Measurements from ENCODE around the gene SEMA3D. TPM values are rescaled to one million over a fixed set of nuclear protein-coding genes. Genes with fewer than 3 reads are reported as not detected.

The SEMA3D gene
- total RNA-seq, 1 experiment from 2014 or later: 1.4 TPM

- TF ChIP-seq ZBTB33 (IDR thresholded peaks at IDR 0.05; ENCODE audit: extremely low read depth, insufficient replicate concordance, low read length) (no peak), ZNF274 (IDR thresholded peaks at IDR 0.05; ENCODE audit: low read depth, low read length) (no peak)
These were observed 53.3 kb downstream of the SEMA3D start (continued) for GRCh38 chr7:85133560-85133959.

GRCh38 chr7:85133006-85133405 lies 53.9 kb downstream of the SEMA3D start:
- intact Hi-C loops (cut with micrococcal nuclease): no loop called here
- Histone ChIP-seq H3K4me3 (replicated peaks in 1 of 2; ENCODE audit: low read depth in 1 of 2, low read length in 2 of 2) (no peak overlapping the region), H2AFZ (ENCODE audit: low read depth, low read length, poor library complexity, severe bottlenecking) (no peak overlapping the region), H3K36me3 (ENCODE audit: control insufficient read depth in 1 of 2, insufficient read depth in 2 of 2, low read length in 2 of 2) (no peaks in the 10 kb centered on the region), H3K4me1 (ENCODE audit: control insufficient read depth in 1 of 2, insufficient read depth in 2 of 2, low read length in 2 of 2) (no peaks in the 10 kb centered on the region), H4K20me1 (ENCODE audit: insufficient read depth) (no peaks in the 10 kb centered on the region), H3K4me2 (ENCODE audit: low read length) (no peak overlapping the region), H3K9me3 (ENCODE audit: control insufficient read depth in 1 of 2, insufficient read depth in 1 of 2, low read depth in 1 of 2, low read length in 2 of 2) (no peaks in the 10 kb centered on the region), H3K9ac (ENCODE audit: low read length) (no peak overlapping the region), H3K27ac (ENCODE audit: low read depth, low read length) (no peak overlapping the region), H3K9me2 (ENCODE audit: insufficient read depth) (no peaks in the 10 kb centered on the region), H3K79me2 (ENCODE audit: insufficient read depth, low read length) (no peaks in the 10 kb centered on the region), H3K27me3 (ENCODE audit: insufficient read depth, low read length) (no peaks in the 10 kb centered on the region)
- CTCF ChIA-PET: no interaction called here
- ATAC-seq: no peak
- POLR2A ChIA-PET: no interaction called here
- no TSS peak for BruUV-seq (replicated peaks)
- DNase-seq (ENCODE audit: low read depth, low spot score): no peak
- RAD21 ChIA-PET (ENCODE audit: low non-redundant PET in 1 of 2, low total read pairs in 2 of 2, uncharacterized antibody in 2 of 2, unreplicated experiment in 2 of 2): no interaction called here
- TF ChIP-seq JUND (IDR thresholded peaks at IDR 0.05): no peak
- TF ChIP-seq RAD21 (IDR thresholded peaks at IDR 0.05; ENCODE audit: low read depth): no peak
- no peak for TF ChIP-seq EGR1 (IDR thresholded peaks at IDR 0.05; ENCODE audit: low read depth)
- TF ChIP-seq SRF (IDR thresholded peaks at IDR 0.05; ENCODE audit: low read depth): no peak
- no peak for TF ChIP-seq ZBTB33 (IDR thresholded peaks at IDR 0.05; ENCODE audit: extremely low read depth, insufficient replicate concordance, low read length)
- no peak for TF ChIP-seq EZH2phosphoT487 (IDR thresholded peaks at IDR 0.05; ENCODE audit: borderline replicate concordance)
- TF ChIP-seq POLR2A (IDR thresholded peaks at IDR 0.05; ENCODE audit: borderline replicate concordance, extremely low read depth, insufficient read depth, insufficient read length): no peak
- TF ChIP-seq FOSL1 (IDR thresholded peaks at IDR 0.05; ENCODE audit: low read depth): no peak
- TF ChIP-seq SP1 (IDR thresholded peaks at IDR 0.05; ENCODE audit: low read depth): no peak
- TF ChIP-seq ZFX (IDR thresholded peaks at IDR 0.05): no peak
- no peak for TF ChIP-seq EZH2 (IDR thresholded peaks at IDR 0.05)
- TF ChIP-seq TCF7L2 (IDR thresholded peaks at IDR 0.05; ENCODE audit: borderline replicate concordance, extremely low read depth, insufficient read depth, insufficient read length): no peak
- TF ChIP-seq CTCF (IDR thresholded peaks at IDR 0.05 in 2 of 3, conservative IDR thresholded peaks at IDR 0.05 in 1 of 3; ENCODE audit: borderline replicate concordance in 1 of 3, insufficient read depth in 1 of 3, low read depth in 2 of 3, low read length in 2 of 3): no peak
- TF ChIP-seq ATF3 (IDR thresholded peaks at IDR 0.05): no peak
- no peak for TF ChIP-seq REST (IDR thresholded peaks at IDR 0.05; ENCODE audit: low read depth)
- TF ChIP-seq CBX3 (IDR thresholded peaks at IDR 0.05; ENCODE audit: low read depth): no peak
